Body of pancreas (tissue), 4 donors: ENCODE measurements around the gene DNAJC18. TPM values are rescaled to one million over a fixed set of nuclear protein-coding genes. Genes with fewer than 3 reads are reported as not detected.

Source experiments
- ATAC-seq: fragments of 150-250 bp; one replicate; pipeline ENCODE4 v1.9.1; 2016
- DNase-seq, 4 donors: peaks; one replicate each; pipeline ENCODE4 v3.0.0-alpha.2; 2019
- H3K27ac ChIP-seq, 4 donors: fragments of 200-600 bp; sonication (generic); 1 replicate in 3 of 4; 2 replicates in 1 of 4; pipeline versions ENCODE4 v1.5.1 to v1.6.1; 2016 to 2019; ENCODE audit warnings: mild to moderate bottlenecking in 1 of 4, mixed read lengths in 1 of 4, moderate library complexity in 1 of 4
- H3K27me3 ChIP-seq, 2 donors: fragments of 200-600 bp; sonication (generic); one replicate each; pipeline ENCODE4 v1.6.0; 2016; ENCODE audit warnings: mild to moderate bottlenecking in 1 of 2
- H3K36me3 ChIP-seq, 2 donors: fragments of 200-600 bp; sonication (generic); replicated peaks in 1 of 2; 2 replicates each; pipeline ENCODE4 v1.5.1; 2016; ENCODE audit warnings: low read depth in 2 of 2; ENCODE audit not compliant: insufficient read depth in 1 of 2
- H3K4me1 ChIP-seq: fragments of 200-600 bp; sonication (generic); one replicate; pipeline ENCODE4 v1.6.0; 2016
- H3K4me3 ChIP-seq, 2 donors: fragments of 200-600 bp; sonication (generic); 1 replicate in 1 of 2; 2 replicates in 1 of 2; pipeline ENCODE4 v1.5.1; 2016 to 2019
- H3K9me3 ChIP-seq, 3 donors: fragments of 200-600 bp; sonication (generic); 1 replicate in 2 of 3; 2 replicates in 1 of 3; pipeline ENCODE4 v1.5.1; 2016
- CTCF ChIP-seq, 7 experiments: fragments of 450-650 bp in 4 of 7; fragments of 200-600 bp in 3 of 7; sonication (generic) in 3 of 7; IDR thresholded peaks; one replicate each; pipeline ENCODE4 v1.5.1; 2016 to 2019; ENCODE audit warnings: antibody characterized with exemption in 7 of 7
- POLR2A ChIP-seq, 3 donors: fragments of 450-650 bp; IDR thresholded peaks; one replicate each; pipeline ENCODE4 v1.6.1; 2016; ENCODE audit warnings: antibody characterized with exemption in 3 of 3, mild to moderate bottlenecking in 2 of 3
- WGBS, 2 donors: methylation state at CpG; one replicate each; pipeline ENCODE4 v1.1.5; 2017; 5-methylcytosine and 5-hydroxymethylcytosine counted together
- intact Hi-C: fragments of 100-400 bp; cut with DNase I; formaldehyde crosslinking; loops from one replicate; pipeline ENCODE4 v1.15.1; 2023
- total RNA-seq, 2 donors: library from RNA; depleted of rRNA; stranded (reverse); fragments of >200 nt; gene quantifications; one replicate each; pipeline ENCODE4 v1.1.0, GENCODE V29; 2016

Gene DNAJC18
- total RNA-seq, 2 donors from 2014 or later, result 1.6 to 3.0 TPM

- intact Hi-C loops, result no loop called here
- TF ChIP-seq CTCF (IDR thresholded peaks at IDR 0.05) (no peak), POLR2A (IDR thresholded peaks at IDR 0.05) (no peak)
- Histone ChIP-seq H3K36me3 (no peaks in the 10 kb centered on the region), H3K27ac (no peak overlapping the region), H3K27me3 (no peaks in the 10 kb centered on the region), H3K9me3 (no peaks in the 10 kb centered on the region), H3K4me3 (no peak overlapping the region), H3K4me1 (no peaks in the 10 kb centered on the region)
- DNase-seq (peak in 1 of 4 donors; percentile 57), ATAC-seq (no peak)
- 46 to 65% methylated on average over 13 of the region's 13 CpGs for WGBS, 2 donors
These were observed 35.8 kb upstream of the DNAJC18 start for GRCh38 chr5:139474890-139475791.

DNA sequence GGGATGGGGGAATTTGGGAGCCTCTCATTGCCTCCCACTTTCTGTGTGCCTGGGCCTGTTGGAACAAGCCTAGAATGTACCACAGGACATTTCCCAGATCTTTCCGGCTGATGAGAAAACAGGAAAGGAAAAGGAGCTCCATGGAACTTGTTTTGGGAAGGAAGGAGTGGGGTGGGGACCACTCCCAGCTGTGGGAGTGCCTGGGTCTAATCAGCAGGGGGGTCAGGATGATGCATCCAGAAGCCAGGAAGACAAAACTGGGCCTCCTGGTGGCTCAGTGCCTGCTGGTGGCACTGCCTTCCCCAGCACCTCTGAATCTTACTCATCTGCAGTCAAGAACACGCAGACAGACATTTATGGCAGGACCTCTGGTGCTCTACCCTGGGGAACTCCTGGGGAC lies 34.2 kb upstream of the DNAJC18 start:
- H3K9me3 ChIP-seq, result no peaks in the 10 kb centered on the region
- no peaks in the 10 kb centered on the region for H3K4me1 ChIP-seq
- intact Hi-C loops, result no loop called here

DNA sequence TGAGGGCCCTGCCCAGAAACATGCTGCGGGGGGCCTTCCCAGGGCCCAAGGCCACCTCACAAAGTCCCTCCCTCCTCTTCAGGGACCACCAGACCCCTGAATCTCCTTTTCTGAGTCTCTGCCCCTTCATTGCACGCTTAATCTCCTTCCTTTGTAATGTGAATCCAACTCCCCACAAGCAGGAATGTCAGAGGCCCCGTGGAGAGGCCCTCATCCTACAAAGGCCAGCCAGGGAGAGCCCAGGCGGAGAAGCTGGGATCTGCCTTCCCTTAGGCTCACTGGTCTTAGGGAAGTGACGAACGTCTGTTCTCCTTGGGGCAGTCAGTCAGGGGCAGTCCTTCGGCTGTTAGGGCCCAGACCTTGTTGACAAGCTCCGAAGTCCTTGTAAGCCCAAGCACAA lies 33.8 kb upstream of the DNAJC18 start:
- Histone ChIP-seq H3K9me3 (no peaks in the 10 kb centered on the region), H3K4me3 (no peak overlapping the region), H3K4me1 (no peaks in the 10 kb centered on the region), H3K27ac (peak overlapping the region in 1 of 4 donors; percentile 34), H3K36me3 (no peaks in the 10 kb centered on the region), H3K27me3 (no peaks in the 10 kb centered on the region)
- no peak for DNase-seq
- 76% methylated on average over 5 to 8 of the region's 8 CpGs for WGBS, 2 donors
- ATAC-seq, result no peak
- TF ChIP-seq POLR2A (IDR thresholded peaks at IDR 0.05), result no peak
- TF ChIP-seq CTCF (IDR thresholded peaks at IDR 0.05), result no peak
- intact Hi-C loops, result no loop called here

More for the DNA sequence above, 34.2 kb upstream of the DNAJC18 start:
- Histone ChIP-seq H3K27ac (peak overlapping the region in 1 of 4 donors; percentile 34), H3K27me3 (no peaks in the 10 kb centered on the region), H3K36me3 (no peaks in the 10 kb centered on the region), H3K4me3 (no peak overlapping the region)
- ATAC-seq (no peak), DNase-seq (no peak)
- WGBS, 2 donors, result 75 to 83% methylated on average over 2 of the region's 2 CpGs
- no peak for TF ChIP-seq POLR2A (IDR thresholded peaks at IDR 0.05)
- TF ChIP-seq CTCF (IDR thresholded peaks at IDR 0.05), result no peak

DNA sequence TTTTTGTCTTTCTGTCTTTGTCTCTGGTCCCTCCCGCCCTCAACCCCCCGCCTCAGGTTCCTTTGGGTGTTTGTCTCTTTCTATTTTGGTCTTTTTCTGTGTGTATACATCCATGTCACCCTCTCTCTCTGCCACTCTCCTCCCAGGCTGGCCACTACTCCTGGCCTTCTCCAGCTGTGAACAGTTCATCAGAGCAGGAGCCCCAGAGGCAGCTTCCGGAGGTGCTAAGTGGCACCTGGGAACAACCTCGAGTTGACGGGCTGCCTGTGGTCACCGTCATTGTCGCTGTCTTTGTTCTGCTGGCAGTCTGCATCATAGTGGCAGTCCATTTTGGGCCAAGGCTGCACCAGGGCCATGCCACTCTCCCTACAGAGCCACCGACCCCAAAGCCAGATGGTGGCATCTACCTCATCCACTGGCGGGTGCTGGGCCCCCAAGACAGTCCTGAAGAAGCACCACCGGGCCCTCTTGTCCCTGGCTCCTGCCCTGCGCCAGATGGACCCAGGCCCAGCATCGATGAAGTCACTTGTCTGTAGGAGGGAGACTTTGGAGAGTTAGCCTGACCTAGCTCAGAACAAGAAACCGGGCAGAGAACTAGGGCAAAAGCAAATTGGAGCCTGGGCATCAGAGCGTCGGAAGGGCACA lies 33.2 kb upstream of the DNAJC18 start:
- 81 to 87% methylated on average over 11 to 13 of the region's 15 CpGs for WGBS, 2 donors
- H3K27ac ChIP-seq, result no peak overlapping the region
- intact Hi-C loops, result no loop called here
- ATAC-seq (no peak), DNase-seq (no peak)
- H3K4me1 ChIP-seq, result no peaks in the 10 kb centered on the region
- H3K4me3 ChIP-seq, result no peak overlapping the region
- H3K36me3 ChIP-seq, result no peaks in the 10 kb centered on the region
- no peaks in the 10 kb centered on the region for H3K9me3 ChIP-seq
- TF ChIP-seq POLR2A (IDR thresholded peaks at IDR 0.05), result no peak
- H3K27me3 ChIP-seq, result no peaks in the 10 kb centered on the region

DNA sequence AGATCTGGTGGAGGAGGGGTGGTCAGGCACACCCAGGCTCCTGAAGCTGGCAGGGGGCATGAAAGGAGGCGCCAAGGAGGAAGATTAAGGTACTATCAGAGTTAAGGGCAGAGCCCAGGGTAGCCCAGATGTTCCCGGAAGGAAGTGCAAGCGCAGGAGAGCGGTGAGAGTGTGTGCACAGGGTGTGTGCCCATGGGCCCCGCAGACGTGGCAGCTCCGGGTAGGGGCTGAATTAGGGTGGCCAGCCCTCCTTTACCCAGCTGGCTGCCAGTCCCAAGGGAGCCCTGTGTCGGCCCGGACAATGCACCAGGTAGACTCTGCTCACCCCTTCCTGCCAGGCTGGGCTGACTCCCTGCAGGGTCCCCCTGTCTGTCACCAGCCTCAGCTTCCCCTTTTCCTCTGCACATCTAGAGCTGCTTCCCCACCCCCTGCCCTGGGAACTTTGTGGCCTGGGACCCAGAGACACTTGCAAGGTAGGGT lies 31.5 kb upstream of the DNAJC18 start, which contains the start of gene SMIM33:
Gene SMIM33, plus strand, starts transcription at position 184 of the 480 bp plus-strand sequence. Its CDS starts 118 bp downstream, at position 302.
- Histone ChIP-seq H3K27ac (no peak within 1 kb of the TSS), H3K27me3 (no peaks in the 10 kb centered on the region), H3K9me3 (no peaks in the 10 kb centered on the region), H3K4me1 (no peaks in the 10 kb centered on the region), H3K36me3 (no peaks in the 10 kb centered on the region), H3K4me3 (no peak within 1 kb of the TSS)
- DNase-seq (no peak), ATAC-seq (no peak)
- TF ChIP-seq CTCF (IDR thresholded peaks at IDR 0.05), result no peak
- TF ChIP-seq POLR2A (IDR thresholded peaks at IDR 0.05), result no peak
- intact Hi-C loops, result no loop called here
- 43 to 84% methylated on average over 7 to 9 of the region's 9 CpGs for WGBS, 2 donors
